ENCODE measurements around the gene XKRX.

XKRX gene

GRCh38 chrX:100928660-100929613 is at the start of gene XKRX:
XKRX (minus strand) TSS chrX:100928917; CDS start chrX:100928304, 613 bp downstream.
- DNase-seq: peak; percentile 9 to 37

DNA sequence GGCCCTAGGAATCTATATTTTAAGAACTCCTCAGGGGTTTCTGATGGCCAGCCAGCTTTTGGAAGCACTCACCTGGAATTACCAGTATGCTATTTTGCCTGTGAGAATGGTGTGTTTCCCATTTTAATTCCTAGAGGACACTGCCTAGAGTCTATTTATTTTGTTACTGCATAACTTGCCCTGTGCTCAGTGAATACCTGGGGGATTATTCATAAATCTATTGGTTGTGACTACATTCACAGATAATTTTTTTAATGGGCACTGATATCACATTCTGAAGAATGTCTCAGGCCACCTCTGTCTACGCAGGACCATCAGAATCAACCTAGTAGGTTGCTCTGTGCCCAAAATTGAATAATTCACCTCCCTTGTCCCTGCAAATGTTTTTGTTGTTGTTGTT is 47.5 kb upstream of the XKRX start:
- DNase-seq: no peak

- no peak for DNase-seq
Observed at GRCh38 chrX:100975212-100975611, 46.5 kb upstream of the XKRX start.

DNA sequence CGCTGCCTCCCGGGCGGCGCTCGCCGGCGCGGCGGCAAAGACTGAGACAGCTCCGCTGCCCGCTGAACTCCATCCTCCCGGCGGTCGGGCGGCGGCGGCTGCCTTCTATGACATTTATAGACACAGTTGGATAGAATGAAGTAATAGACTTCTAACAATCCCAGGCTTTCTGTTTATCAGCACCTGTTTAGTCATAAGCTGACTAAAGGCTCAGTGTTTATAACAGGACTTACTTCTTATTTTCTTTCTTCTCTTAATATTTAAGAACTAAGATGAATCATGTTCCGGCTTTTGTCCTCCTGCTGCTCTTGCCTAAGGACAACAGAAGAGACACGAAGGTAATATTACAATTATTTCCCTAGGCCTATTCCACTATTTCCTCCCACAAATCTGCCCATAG is 44.7 kb upstream of the XKRX start:
- DNase-seq: no peak

- no peak for DNase-seq
Observed at GRCh38 chrX:100969936-100970335, 41.2 kb upstream of the XKRX start.

- DNase-seq: no peak
Observed at GRCh38 chrX:100969408-100969807, 40.7 kb upstream of the XKRX start, which contains the start of gene ARL13A. ARL13A (plus strand) TSS chrX:100969708; CDS start chrX:100973690, 3,982 bp downstream.

GRCh38 chrX:100964362-100964761 is 35.6 kb upstream of the XKRX start:
- no peak for DNase-seq

GRCh38 chrX:100962811-100963210 is 34.1 kb upstream of the XKRX start:
- no peak for DNase-seq

- DNase-seq: no peak
Observed at GRCh38 chrX:100948557-100948956, 19.8 kb upstream of the XKRX start.

DNA sequence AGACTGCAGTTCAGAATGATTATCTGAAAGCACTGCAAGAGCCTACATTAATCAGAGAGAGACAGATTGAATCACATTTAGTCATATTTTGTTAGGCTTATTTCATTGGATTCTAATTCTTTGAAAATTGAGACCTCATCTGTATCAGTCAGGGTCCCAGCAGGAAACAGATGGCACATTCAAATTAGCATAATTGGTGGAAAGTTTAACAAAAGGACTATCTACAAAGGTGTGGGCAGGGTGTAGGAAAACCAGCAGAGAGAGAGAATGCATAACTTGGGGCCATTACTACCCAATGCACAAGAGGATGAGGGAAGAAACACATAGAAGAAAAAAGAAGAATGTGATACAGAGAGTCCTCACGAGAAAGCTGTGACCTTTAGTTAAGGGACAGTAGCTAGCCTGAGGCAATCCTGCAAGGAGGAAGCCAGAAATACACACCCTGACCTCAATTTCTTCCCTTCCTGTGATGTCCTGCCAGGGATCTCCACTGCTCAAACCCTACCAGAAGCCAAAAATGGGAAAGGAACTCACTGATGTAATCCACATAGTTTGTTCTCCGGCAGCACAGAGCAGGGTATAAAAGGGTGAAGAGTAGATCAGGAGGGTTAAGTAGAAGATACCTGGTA is 17.7 kb upstream of the XKRX start:
- DNase-seq: no peak

DNA sequence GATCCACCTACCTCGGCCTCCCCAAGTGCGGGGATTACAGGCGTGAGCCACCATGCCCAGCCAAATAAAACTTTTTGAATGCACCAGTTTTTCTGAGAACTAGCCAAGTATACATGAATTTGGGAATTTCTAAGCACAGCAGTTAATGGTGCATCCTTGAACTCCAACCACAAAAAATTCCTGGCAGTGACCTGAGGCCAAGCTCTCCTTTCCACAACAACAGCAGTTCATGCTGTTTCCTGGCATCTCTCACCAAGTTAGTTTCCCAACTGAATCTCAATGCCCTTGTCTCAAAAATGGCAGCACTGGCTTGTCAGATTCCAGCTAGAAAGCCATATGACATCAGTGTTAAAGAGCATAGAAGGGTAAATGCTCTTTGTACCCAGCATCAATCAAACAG is 15.9 kb upstream of the XKRX start:
- no peak for DNase-seq

- DNase-seq: no peak
Observed at GRCh38 chrX:100939333-100939732, 10.6 kb upstream of the XKRX start.

- no peak for DNase-seq
Observed at GRCh38 chrX:100935767-100936166, 7.0 kb upstream of the XKRX start.

DNA sequence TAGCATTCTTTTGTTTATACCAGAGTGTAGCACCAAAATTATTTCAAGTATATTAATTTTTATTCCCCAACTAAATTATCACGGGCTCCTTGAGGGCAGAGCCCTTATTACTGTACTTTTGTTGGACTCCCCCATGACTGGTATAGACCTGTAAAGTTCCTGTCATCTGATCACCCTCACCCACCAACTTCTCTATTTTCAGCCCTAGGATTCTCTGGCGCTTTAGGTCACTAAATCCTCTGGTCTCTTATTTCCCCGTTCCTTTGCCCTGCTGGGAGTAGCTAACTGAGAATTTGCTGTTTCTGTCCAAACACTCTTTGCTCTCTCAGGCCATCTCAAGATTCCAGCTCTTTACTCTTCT is 3.2 kb upstream of the XKRX start:
- no peak for DNase-seq

- no peak for DNase-seq
Observed at GRCh38 chrX:100931218-100931924, 2.7 kb upstream of the XKRX start.

DNA sequence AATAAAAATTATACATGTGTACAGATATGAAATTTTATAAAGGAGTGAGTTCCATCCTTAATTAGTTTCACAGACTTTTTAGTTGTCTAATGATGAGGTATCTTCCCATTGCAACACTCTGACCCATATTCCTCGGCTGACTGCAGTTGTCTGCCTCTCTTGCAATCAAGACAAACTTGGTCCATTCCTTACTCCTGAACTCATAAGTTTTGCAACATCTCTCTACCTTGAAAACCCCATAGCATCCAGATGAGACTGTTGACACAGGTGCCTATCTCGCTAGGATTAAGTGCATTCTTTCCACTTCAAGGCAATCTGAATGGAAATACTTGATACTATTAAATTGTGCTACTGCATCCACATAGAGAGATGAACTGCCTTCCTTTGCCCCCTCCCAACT is 2.3 kb downstream of the XKRX start:
- no peak for DNase-seq

DNA sequence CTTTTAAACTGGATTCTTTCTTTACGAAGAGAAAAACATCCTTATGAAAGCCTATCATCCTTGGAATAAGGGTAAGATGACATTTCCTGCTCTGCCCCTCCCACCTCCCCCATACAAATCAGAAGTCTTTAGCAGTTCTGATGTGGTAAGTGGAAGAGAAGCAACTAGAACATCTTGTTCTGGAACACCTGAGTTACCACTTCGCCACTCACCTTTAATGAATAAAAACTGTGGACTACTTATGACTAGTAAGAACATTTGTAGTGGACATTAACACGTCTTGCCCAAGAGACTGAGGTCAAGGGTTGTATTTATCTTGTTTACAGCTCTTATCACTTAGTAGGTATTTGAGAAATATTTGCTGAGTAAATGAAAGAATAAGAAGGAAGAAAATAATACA is 4.3 kb downstream of the XKRX start:
- no peak for DNase-seq

- no peak for DNase-seq
Observed at GRCh38 chrX:100915562-100915961, 13.2 kb downstream of the XKRX start.

DNA sequence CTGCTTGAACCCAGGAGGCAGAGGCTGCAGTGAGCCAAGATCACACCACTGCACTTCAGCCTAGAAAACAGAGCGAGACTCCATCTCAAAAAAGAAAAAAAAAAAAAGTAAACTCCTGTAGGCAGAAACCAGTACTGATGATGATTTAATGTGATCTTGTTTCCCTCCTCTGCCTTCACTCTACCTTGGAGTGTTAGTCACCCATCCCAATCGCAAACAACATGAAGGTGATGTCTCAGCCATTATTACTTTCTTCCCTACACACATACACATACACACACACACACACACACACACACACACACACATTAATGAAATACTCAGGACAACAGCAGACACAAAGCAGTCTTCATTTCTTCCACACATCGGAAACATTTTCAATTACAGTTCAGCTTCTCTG is 15.6 kb downstream of the XKRX start:
- DNase-seq: no peak

GRCh38 chrX:100911731-100912130 is 17.0 kb downstream of the XKRX start:
- DNase-seq: no peak

GRCh38 chrX:100905620-100906019 is 23.1 kb downstream of the XKRX start:
- DNase-seq: no peak

DNA sequence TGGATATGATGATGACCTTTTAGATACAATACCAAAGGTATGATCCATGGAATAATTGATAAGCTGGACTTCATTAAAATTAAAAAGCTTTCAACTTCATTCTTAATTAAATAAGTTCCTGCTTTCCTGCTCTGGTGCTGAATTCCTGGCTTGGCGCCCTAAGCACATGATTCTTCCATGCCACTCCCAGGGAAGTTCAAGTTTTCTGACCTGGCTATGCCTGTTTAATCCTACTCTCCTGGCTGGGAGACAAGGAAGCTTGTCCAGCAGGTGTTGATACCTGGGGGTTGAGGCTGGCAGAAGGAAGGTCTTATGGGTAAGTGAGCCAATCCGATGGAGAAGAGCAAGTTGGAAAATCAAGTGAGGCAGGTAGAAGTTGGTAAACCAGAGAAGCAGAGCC is 24.3 kb downstream of the XKRX start:
- DNase-seq: no peak

- peak in 1 of 2 donors; percentile 22 for DNase-seq
Observed at GRCh38 chrX:100895365-100896075, 33.2 kb downstream of the XKRX start.
